Activated CD8-positive, alpha-beta T cell treated with anti-CD3 and anti-CD28 coated beads, Interleukin-2, amount 10 ng/mL, durations not matched to agents 7 days and 5 days (primary cell): Measurements from ENCODE around the gene ATP2A3. TPM values are rescaled to one million over a fixed set of nuclear protein-coding genes. Genes with fewer than 3 reads are reported as not detected.

Experiments
- ATAC-seq: fragments of 150-1000 bp; cut with Tn5 transposase; one replicate; pipeline ENCODE4 v1.10.0; 2021; ENCODE audit warnings: moderate library complexity
- CTCF ChIA-PET: fragments of 350-600 bp; sonication (Branson Sonifier 250); formaldehyde crosslinking; loops from one replicate; lab custom pipeline; 2021; ENCODE audit warnings: antibody characterized with exemption; lab: Charles Lee
- POLR2A ChIA-PET: fragments of 350-600 bp; sonication (Branson Sonifier 250); formaldehyde crosslinking; loops from one replicate; lab custom pipeline; 2021; ENCODE audit warnings: antibody characterized with exemption; lab: Charles Lee
- DNase-seq: peaks from one replicate; pipeline ENCODE4 v3.0.0-alpha.2; 2020
- H3K27ac Mint-ChIP-seq: one replicate; pipeline ENCODE4 v1.8.0; 2021; ENCODE audit warnings: mild to moderate bottlenecking, mixed read lengths
- H3K27me3 Mint-ChIP-seq: one replicate; pipeline ENCODE4 v1.8.0; 2021; ENCODE audit warnings: low read depth, mixed read lengths
- H3K36me3 Mint-ChIP-seq: one replicate; pipeline ENCODE4 v1.8.0; 2021; ENCODE audit warnings: low read depth, mixed read lengths
- H3K4me1 Mint-ChIP-seq: one replicate; pipeline ENCODE4 v1.8.0; 2021; ENCODE audit warnings: low read depth, mixed read lengths
- H3K4me3 Mint-ChIP-seq: one replicate; pipeline ENCODE4 v1.8.0; 2021; ENCODE audit warnings: mild to moderate bottlenecking, mixed read lengths
- H3K9me3 Mint-ChIP-seq: one replicate; pipeline ENCODE4 v1.8.0; 2022; ENCODE audit warnings: mixed read lengths; ENCODE audit not compliant: insufficient read depth
- total RNA-seq, 2 experiments: library from RNA; stranded (reverse); gene quantifications; one replicate each; pipeline ENCODE4 v1.2.3, GENCODE V29; 2021

The ATP2A3 gene
- total RNA-seq, 2 experiments from 2014 or later, result 341 to 354 TPM

DNA sequence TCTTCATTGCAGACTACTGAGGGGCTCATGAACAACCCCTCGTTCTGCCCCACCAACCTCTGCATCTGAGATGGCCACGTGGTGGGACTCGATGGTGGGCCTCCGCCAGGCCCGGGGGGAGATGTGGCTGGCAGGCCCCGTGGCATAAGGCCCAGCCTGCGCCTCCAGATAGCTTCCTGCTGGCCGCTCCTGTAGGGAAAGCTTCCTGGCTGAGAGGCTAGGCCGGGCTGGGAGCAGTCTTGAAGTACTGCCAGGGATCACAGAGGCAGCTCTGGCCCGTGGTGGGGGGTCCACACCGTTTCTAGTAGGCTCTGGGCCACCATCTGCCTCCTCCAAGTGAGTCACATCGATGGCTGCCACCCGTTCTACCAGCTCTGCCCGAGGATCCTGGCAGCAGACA, 79.0 kb downstream of the ATP2A3 start:
- H3K4me3 Mint-ChIP-seq, result no peak overlapping the region
- H3K4me1 Mint-ChIP-seq, result peaks cover 31% of the 10 kb centered on the region
- no peak for DNase-seq
- CTCF ChIA-PET, result no interaction called here
- POLR2A ChIA-PET, result interaction anchor here (1.1 kb wide), 1 partner anchor 9 kb away, joined by 3 read pairs; no protein-coding TSS in a partner anchor
- H3K9me3 Mint-ChIP-seq, result no peaks in the 10 kb centered on the region
- no peak for ATAC-seq
- peaks cover 2% of the 10 kb centered on the region for H3K36me3 Mint-ChIP-seq
- no peaks in the 10 kb centered on the region for H3K27me3 Mint-ChIP-seq
- peak overlapping the region; percentile 37 for H3K27ac Mint-ChIP-seq

DNA sequence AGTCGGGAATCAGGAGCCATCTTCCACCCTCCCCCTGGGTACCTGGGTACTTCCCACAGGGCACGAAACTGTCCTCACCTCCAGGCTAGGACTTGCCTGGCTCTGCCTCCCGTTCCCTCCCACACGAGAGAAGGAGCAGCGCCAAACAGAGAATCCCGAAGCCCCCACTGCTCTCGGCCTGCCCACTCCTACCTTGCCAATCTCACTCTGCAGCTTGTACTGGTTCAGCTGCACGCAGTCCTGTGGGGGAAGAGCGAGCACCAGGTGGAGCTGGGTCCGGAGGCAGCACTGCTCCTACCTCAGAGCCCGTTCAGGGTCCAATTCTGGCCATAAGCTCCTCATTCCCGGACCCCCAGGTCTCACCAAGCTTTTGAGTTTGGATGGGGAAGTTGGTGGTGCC, 80.0 kb downstream of the ATP2A3 start:
- no peaks in the 10 kb centered on the region for H3K27me3 Mint-ChIP-seq
- CTCF ChIA-PET, result no interaction called here
- H3K27ac Mint-ChIP-seq, result no peak overlapping the region

DNA sequence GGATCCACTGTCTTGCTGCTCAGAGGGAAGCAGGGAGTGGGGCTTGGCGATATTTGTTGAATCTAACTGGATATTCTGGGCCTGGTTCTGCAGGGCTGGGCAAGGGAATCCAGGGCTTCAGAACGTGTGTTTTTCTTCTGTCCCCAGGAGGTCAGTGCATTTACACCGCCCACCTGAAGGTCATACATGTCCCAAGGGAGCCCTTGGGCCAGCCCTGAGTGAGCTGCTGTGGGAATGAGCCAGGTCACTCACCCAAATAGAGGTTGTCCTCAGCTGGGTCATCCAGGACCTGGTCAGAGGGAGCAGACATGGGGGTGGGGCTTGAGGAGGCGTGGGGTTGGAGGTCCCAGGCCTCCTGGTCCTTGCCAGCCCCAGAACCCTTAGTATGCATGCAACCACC, 82.0 kb downstream of the ATP2A3 start:
- Mint-ChIP-seq H3K9me3 (no peaks in the 10 kb centered on the region), H3K4me3 (no peak overlapping the region), H3K4me1 (peaks cover 23% of the 10 kb centered on the region), H3K27ac (peak overlapping the region; percentile 30), H3K36me3 (peaks cover 2% of the 10 kb centered on the region), H3K27me3 (no peaks in the 10 kb centered on the region)
- POLR2A ChIA-PET, result no interaction called here
- CTCF ChIA-PET, result no interaction called here
- ATAC-seq (no peak), DNase-seq (no peak)

More for the DNA sequence above, 80.0 kb downstream of the ATP2A3 start:
- no peak for ATAC-seq
- no peaks in the 10 kb centered on the region for H3K9me3 Mint-ChIP-seq
- peaks cover 2% of the 10 kb centered on the region for H3K36me3 Mint-ChIP-seq
- no peak overlapping the region for H3K4me3 Mint-ChIP-seq
- POLR2A ChIA-PET, result interaction anchor here (0.6 to 1.1 kb wide), 2 partner anchors 9 to 10 kb away, joined by 3 to 4 read pairs; no protein-coding TSS in a partner anchor
- peaks cover 29% of the 10 kb centered on the region for H3K4me1 Mint-ChIP-seq
- DNase-seq, result no peak

DNA sequence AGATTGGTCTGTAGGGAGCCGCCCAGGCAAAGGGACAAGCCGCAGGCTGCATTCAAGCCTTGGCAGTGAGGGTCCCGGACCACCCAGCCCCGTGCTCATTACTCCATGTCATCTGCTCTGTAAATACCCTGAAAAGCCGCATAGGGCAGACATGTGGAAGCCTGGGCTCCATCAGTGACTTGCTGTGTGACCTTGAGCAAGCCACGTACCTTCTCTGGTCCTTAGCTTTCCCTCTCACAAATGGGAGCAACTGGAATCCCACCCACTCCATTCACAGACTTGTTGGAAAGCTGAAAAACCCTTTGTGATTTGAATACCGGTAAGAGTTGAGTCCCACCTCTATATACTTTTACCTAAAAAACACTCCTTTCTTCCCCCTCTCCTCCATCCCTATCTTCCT, 83.3 kb downstream of the ATP2A3 start:
- Mint-ChIP-seq H3K27ac (no peak overlapping the region), H3K9me3 (no peaks in the 10 kb centered on the region), H3K36me3 (peaks cover 2% of the 10 kb centered on the region), H3K4me3 (no peak overlapping the region), H3K27me3 (no peaks in the 10 kb centered on the region), H3K4me1 (peaks cover 10% of the 10 kb centered on the region)
- ChIA-PET POLR2A (no interaction called here), CTCF (interaction anchor here (2.3 kb wide), 1 partner anchor 36 kb away, joined by 7 read pairs; no protein-coding TSS in a partner anchor)
- DNase-seq (no peak), ATAC-seq (no peak)

DNA sequence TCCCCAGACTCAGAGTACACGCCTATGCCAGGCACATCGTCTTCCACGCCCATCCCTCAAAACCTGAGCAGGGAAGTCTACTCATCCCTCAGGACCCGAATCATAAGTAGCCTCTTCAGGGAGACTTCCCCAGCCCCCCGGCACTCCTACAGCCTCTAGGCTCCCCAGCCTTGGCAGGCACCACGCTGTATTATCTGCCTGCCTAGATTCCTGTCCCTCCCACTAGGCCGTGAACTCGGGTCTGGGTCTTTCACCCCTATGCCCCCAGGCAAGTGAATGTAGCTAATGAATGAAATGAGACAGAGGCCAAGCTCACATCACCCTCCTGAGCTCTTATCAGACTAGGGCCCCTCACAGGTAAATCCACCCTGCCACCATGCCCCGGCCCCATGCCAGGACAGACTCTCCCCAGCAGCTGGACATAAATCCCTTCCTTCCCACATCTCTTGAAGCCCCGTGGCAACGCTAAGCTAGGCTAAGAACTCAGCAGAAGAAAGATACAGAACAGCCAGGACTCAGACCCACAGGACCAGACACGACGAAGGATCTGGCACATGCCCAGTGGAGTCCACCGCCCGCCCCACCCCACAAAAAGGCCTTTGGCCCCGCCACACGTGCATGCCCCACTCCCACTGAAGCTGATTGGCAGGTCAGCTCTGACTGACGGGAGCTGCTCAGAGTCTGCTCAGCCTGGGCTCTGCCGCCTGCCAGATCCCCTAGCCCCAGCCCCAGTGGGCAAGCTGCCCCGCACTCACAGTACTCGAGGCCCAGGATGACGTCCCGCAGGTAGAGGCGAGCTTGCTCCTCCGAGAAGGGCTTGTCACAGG, 84.4 kb downstream of the ATP2A3 start:
- CTCF ChIA-PET, result interaction anchor here (0.8 to 2.3 kb wide), 3 partner anchors 33 to 142 kb away, joined by 4 to 7 read pairs (median 6); partner anchors contain the start of gene NCBP3

DNA sequence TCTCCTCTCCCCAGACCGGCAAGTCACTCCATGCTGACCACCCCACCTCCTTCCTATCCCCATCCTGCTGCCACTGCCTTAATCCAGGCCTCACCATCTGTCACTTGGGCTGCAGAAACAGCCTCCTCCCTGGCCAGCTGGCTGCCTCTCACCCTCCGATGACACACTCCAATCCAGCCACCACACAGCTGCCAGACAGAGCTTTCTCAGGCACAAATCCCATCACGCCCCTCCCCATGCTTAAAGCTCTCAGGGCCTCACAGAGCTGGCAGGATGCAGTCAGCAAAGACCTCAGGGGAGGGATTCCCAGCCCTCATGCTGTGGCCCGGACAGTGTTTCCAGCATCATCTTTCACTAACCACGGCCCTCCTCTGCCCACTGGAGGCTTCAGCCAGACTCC, 85.1 kb downstream of the ATP2A3 start:
- H3K27me3 Mint-ChIP-seq, result no peaks in the 10 kb centered on the region
- ATAC-seq (no peak), DNase-seq (no peak)
- no peak overlapping the region for H3K4me3 Mint-ChIP-seq
- H3K36me3 Mint-ChIP-seq, result peaks cover 4% of the 10 kb centered on the region
- H3K27ac Mint-ChIP-seq, result no peak overlapping the region
- CTCF ChIA-PET, result interaction anchor here (2.3 kb wide), 1 partner anchor 35 kb away, joined by 7 read pairs; no protein-coding TSS in a partner anchor
- no peaks in the 10 kb centered on the region for H3K9me3 Mint-ChIP-seq
- H3K4me1 Mint-ChIP-seq, result peaks cover 9% of the 10 kb centered on the region
- POLR2A ChIA-PET, result interaction anchor here (0.6 kb wide), 1 partner anchor 145 kb away, joined by 4 read pairs; no protein-coding TSS in a partner anchor

More for the DNA sequence above, 84.4 kb downstream of the ATP2A3 start:
- POLR2A ChIA-PET, result no interaction called here
- DNase-seq, result no peak
- no peaks in the 10 kb centered on the region for H3K9me3 Mint-ChIP-seq
- H3K4me3 Mint-ChIP-seq, result no peak overlapping the region
- ATAC-seq, result no peak
- H3K36me3 Mint-ChIP-seq, result peaks cover 4% of the 10 kb centered on the region
- no peaks in the 10 kb centered on the region for H3K27me3 Mint-ChIP-seq
- peaks cover 9% of the 10 kb centered on the region for H3K4me1 Mint-ChIP-seq
- no peak overlapping the region for H3K27ac Mint-ChIP-seq

DNA sequence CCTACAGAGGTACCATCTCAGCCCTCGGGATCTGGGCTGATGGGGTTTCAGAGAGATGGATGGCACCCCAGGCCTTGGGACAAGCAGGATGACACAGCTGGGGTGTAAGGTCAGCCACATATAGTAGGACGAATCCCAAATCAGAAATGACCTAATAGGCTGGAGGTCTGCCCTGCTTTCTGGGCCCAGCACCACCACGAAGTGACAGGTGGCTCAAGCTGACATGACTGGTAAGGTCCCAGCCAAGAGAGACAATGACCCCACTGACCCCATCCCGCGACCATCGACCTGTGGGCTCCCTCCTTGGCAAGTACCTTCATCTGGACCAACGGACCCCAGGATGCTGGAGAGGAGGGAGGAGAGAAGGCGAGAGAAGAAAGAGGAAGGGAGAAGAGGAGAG, 87.0 kb downstream of the ATP2A3 start:
- Mint-ChIP-seq H3K9me3 (no peaks in the 10 kb centered on the region), H3K4me1 (no peaks in the 10 kb centered on the region), H3K4me3 (no peak overlapping the region), H3K27me3 (no peaks in the 10 kb centered on the region), H3K27ac (no peak overlapping the region), H3K36me3 (peaks cover 2% of the 10 kb centered on the region)
- CTCF ChIA-PET, result no interaction called here
- POLR2A ChIA-PET, result no interaction called here
- ATAC-seq, result no peak
- DNase-seq, result no peak

DNA sequence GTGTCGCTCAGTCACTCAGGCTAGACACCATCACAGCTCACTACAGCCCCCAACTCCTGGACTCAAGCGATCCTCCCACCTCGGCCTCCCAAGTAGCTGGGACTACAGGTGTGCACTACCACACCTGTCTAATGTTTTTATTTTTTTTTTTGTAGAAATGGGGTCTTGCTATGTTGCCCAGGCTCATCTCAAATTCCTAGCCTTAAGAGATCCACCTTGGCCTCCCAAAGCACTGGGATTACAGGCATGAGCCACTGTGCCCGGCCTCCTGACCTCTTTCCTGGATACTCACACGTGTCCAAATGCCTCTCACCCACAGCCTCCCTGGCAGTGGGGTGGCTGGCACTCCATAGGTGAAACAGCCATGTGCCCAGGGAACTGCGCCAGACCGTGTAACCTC, 88.9 kb downstream of the ATP2A3 start:
- no peak for ATAC-seq
- no peak overlapping the region for H3K4me3 Mint-ChIP-seq
- H3K4me1 Mint-ChIP-seq, result peaks cover 7% of the 10 kb centered on the region
- CTCF ChIA-PET, result no interaction called here
- H3K27ac Mint-ChIP-seq, result no peak overlapping the region
- POLR2A ChIA-PET, result interaction anchor here (0.7 kb wide), 1 partner anchor 9 kb away, joined by 4 read pairs; no protein-coding TSS in a partner anchor
- peaks cover 4% of the 10 kb centered on the region for H3K36me3 Mint-ChIP-seq
- H3K27me3 Mint-ChIP-seq, result no peaks in the 10 kb centered on the region
- DNase-seq, result no peak
- no peaks in the 10 kb centered on the region for H3K9me3 Mint-ChIP-seq

Other genes starting within 250 kb of the ATP2A3 start
- gene HASPIN, start 240.5 kb downstream of the ATP2A3 start, total RNA-seq, result 10 to 100 TPM; 27.0 to 28.1 TPM
- 10 to 100 TPM; 22.9 to 23.2 TPM for gene ITGAE, start 163.2 kb downstream of the ATP2A3 start, total RNA-seq
- gene NCBP3, start 118.2 kb downstream of the ATP2A3 start, total RNA-seq, result 10 to 100 TPM; 39.1 to 42.6 TPM
- gene CAMKK1, start 71.4 kb downstream of the ATP2A3 start, total RNA-seq, result 1 to 10 TPM; 3.3 to 4.0 TPM
- gene P2RX1, start 48.0 kb downstream of the ATP2A3 start, total RNA-seq, result 1 to 10 TPM; 1.1 TPM
- gene ZZEF1, start 178.6 kb upstream of the ATP2A3 start, total RNA-seq, result 10 to 100 TPM; 54.1 to 55.3 TPM
- 1 to 10 TPM; 4.6 to 5.8 TPM for gene CYB5D2, start 178.8 kb upstream of the ATP2A3 start, total RNA-seq